NCI-H345 treated with DMSO at 0.1 percent for 48 hours (cell line): ENCODE data around the gene SUCLG1.

Source experiments
- DNase-seq: peaks from one replicate; lab custom pipeline; 2025; ENCODE audit not compliant: unreplicated experiment; lab: John Stamatoyannopoulos, UW

SUCLG1 gene

DNA sequence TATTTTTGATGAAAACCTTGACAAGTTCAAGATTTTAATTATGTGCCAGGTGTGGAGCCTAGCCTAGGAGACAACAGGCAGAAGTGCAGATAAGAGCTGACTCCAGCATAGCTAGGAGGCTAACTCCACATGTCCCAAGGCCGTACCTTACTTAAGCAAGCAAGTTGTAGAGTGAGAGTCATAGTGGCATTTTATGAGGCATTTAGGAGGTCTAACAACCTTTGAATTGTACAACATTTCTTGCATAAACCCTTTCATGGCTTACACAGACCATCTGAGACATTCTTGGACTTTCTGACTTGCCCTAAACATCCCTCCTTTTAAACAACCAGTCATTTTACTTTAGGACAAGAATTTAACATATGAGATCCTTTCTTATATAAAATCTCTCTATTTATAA is 8.3 kb upstream of the SUCLG1 start:
- no peak for DNase-seq

DNA sequence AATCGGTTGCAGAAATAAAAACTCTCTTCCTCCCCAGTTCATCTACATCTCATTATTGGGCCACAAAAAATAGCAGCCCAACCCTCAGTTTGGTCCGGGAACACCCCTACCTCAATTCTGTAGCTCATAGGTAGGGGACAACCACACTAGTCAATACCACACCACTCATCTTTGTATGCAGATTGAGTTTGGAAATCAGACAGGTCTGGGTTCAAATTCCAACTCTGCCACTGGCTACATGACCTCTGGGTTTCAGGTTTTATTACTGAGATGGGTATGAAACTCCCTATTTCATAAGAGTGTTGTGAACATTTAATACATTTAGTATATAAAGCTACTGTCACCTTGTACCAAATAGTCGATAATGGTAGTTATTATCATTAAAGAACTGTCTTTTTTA is 2.2 kb upstream of the SUCLG1 start:
- DNase-seq: no peak

DNA sequence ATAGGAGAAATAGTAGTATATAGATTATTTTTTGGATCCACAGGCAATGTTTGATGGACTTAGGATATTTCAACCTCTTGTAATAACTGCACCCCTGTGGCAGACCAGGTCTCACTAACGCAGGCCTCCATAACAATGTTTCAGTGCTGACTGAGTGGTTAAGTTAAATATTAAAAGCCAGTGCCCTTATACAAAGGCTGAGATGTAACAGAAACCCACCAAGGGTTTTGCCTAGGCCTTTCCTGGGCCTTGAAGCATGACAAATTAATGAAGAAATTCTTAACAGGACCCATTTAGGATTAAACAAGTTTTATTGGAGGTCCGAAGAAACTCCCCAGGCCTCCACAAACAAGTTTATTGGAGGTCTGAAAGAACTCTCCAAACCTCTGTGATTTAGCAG is 1.6 kb upstream of the SUCLG1 start:
- no peak for DNase-seq

DNA sequence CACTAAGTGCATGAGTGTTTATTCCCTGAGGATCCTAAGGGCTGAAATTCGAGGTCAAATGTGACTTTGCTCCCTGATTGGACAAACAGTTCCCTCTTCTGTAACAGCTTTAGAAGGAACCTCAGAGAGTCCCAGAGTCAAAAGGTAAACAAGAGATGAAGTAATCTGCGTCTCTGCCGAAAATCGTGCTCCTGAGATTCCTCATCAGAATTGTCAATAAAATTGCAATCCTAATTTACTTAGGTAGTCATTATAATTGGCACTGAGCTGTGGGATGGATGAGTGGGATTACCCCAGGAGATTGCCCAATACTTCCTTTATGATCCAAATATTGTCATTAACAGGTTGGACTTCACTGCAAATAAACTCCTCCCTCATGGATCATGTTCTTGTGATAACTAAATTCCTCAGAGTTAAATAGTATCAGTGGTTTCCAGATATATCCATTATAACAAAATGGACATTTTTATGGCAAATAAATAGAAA is 907 bp upstream of the SUCLG1 start:
- no peak for DNase-seq

DNA sequence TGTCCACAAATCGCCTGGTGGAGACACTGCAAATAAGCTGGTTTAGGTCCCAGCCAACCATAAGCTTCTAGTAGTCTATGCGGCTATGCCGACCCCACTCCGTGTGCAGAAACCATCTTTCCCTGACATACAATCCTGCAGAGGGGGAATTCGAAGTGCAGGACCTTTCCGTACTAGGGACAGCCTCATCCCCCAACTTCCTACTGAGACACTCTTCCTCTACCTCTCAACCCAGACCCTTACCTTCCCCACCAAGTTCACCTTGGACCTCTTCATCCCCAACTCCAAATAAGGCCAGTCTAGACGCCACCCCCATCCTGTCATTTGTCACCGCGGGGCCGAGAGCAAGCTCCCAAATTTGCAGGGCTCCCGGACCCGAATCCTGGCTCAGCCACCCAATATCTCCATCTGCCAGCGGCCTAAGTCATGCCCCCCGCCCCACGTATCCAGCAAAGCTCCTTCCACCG is 496 bp downstream of the SUCLG1 start:
- DNase-seq: no peak

DNA sequence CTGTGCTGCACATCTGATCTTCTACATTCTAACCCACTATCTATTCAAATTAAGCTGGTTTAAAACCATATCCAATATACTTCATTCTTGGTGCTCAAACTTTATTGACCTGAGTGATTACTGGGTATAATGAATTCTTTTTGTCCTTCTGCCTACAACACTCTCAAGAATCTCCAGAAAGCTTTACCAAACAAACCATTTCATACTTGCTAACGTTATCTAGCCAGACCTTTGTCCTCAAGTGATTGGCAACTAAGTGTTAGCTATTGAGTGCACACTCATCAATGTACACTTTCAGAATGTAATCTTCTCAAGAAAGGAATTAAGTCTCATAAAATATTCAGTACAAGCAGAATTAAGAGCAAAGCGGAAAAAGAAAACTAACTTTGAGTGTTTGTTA is 1.4 kb downstream of the SUCLG1 start:
- no peak for DNase-seq

DNA sequence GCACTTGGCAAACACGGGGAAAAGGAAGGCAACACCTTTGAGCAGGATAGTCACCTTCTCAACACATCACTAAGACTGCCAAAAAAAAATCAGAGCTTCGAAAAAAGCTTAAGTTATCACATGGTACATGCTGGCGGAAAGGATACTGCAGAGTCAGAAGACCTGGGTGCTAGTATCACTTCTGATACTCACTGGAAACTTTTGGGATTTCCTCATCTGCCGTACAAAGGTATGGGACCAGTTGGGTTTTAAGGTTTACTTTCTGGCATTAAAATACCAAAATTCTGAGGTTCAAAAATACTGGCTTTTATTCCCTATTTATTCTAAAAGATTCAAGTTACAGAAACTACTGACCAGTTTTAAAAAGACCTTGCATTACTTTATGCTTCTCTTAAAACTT is 2.9 kb downstream of the SUCLG1 start:
- no peak for DNase-seq

DNA sequence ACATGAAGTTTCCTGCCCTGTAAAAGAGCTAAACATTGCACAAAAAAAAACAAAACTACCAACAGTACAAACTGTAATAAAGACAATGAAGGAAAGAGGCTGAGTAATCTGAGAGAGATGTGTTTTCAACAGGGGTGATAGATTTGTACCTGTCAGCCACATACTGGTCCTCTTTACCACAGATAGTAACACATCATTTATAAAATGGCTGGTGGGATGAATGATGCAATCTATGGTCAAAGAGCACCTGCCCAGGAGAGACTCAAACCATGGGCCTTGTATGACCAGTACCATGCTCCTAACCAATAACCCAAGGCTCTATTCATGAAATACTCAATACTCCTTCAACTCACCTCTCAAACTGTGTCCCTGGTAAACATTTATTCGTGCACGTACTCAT is 4.5 kb downstream of the SUCLG1 start:
- DNase-seq: no peak

DNA sequence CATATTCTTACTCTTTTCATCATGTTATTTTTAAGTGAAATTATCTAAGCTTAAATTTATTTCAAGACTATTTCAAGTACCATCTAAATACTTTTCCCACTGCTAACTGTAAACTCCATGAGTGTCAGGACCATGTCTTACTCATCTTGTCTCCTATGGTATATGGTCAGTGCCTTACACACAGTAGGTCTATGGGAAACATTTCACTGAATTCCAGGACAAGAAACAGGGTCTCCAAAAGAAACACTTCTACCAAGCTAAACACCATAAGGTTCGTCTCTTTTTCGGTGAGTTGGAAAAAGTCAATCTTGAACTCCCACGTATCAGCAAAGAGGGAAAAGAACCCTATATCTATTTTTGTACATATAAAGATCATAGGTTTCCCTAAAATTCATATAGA is 6.5 kb downstream of the SUCLG1 start:
- DNase-seq: no peak

DNA sequence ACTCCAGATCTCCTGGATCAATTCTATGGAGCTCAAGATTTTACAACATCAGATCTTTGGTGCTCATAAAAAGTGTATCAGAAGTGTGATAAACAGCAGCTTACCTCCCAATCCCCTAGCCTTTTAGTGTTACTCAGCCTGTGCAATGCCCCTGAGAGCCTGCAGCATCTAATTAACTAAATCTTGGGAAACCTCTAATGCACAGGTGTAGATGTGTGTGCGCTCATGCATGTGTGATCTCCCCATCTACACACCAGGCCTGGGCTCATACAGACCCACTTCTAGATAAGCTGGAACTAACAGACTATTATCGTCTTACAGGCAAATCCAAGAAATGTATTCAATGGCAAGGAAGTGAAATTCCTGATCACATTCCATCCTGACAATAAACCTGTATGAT is 7.5 kb downstream of the SUCLG1 start:
- no peak for DNase-seq

DNA sequence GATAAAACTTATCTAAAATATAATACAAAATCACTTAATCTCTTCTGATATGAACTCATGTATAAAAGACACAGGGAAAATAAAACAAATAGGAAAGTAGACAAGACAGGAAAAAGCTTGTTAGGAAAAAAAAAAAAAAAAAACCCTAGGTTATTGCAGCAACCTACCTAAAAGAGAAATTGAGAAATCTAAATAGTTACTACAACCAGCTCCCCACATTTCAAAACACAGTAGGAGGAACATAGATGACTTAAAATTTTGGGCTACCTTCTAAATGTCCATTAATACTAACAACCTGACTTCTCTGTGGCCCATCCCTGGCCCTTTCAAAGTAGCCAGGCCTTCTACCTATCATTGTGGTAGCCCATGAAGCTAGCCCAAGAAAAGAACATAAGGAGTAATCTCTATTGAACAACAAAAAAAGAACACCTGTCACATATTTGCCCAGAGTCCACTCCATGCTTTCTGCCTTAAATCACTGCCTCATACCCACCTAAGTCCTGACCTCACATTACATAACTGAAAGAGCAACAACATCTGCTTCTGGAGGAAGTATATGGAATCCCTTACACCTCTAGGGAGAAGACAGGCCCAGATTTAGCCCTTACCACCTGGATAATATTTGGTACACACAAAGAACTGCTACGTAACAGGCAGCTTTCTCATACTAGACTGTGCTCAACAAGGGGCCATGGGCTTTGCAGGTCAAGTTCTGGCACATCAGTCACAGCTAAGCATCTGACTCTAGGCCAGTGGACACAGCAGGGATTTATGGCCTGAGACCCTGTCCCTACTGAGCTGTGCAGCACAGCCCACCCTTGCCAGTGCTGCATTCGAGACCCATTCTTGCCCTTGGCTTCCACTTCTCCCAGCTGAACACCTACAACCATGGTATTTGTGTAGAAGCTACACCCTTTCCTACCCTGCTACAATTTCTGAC is 8.5 kb downstream of the SUCLG1 start:
- DNase-seq: no peak

DNA sequence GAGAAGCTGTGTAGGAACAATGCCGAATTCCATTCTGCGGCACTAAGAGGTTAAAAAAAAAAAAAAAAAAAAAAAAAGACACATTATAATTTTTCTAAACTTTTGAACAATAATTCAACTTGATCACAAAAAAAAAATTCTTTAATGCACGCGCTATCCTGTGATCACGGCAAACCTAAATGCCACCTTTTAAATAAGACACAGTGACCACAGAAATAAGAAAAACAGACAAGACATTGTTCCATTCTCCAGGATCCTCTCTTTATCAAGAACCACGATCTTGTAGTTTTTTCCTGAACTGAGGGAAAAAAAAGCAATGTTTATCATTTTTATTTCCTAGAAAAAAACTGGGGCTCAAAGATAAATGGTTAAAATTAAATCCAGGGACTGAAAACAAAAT is 9.4 kb downstream of the SUCLG1 start:
- no peak for DNase-seq

DNA sequence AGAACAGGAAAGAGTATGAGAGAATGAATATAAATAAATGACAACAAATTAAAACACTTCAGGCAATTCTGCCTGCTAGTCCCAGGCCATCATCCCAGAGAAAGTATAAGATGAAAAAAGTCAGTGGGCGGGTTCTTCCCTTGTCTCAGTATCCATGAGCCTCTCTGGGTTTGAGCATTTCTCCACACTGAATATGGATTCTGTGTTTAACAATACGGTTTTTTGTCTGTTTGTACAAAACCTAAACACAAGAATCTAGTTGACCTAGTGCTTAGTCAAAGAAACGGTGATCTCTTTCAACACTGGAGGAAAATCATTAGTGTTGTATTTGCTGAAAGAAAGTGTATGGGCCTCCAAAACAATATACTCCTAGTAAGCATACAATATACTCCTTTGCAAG is 10.0 kb downstream of the SUCLG1 start:
- DNase-seq: no peak

DNA sequence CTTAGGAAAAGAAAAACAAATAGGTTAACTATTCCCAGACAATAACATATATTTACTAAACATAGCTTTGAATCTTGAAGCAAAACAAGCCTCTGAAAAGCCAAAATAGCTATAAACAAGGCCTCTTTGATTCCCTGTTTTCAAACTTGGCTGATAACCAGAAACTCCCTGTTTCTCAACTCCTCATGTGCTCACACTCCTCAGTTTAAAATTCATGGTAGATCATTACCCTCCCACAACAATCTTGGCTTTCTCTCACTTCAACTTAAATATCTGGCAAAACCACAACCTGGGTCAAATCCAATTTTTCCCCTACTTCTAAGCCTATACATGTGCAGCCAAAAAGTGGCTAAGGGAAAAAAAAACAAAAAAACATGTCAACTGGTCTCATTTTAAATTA is 15.6 kb downstream of the SUCLG1 start:
- no peak for DNase-seq

DNA sequence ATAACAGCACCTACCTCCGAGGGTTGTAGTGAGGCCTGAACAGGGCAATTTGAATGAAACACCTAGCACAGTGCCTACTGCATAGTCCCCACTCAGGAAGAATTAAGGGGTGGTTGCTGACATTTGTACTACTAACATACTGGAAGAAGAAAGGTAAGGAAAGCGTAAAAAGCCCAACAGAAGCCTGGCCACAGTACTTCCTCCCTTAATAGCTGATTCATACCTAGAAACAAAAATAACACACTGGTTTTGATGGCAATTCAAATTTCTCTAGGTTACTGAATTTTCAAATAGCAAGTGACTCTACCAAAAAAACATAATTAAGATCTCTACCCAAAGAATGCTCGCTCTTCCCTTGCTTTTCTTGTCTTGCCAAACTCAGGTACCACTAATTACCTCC is 16.2 kb downstream of the SUCLG1 start:
- DNase-seq: no peak

DNA sequence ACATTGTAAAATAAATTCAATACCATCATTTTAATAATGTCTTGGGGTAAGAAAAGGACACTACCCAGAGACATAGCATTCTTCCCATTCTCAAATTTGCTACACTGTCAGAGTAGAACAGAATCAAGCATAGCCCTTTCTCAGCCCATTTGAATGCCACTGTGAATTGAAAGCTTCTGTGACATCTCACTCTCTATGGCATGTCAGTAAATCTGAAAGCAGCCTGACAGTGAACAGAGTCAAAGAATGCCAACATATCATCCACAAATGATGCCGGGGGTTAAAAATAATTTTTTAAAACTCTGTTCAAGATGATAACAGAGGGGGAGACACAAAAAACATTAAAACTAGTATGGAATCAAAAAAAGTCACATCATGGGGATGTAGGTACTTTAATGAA is 17.6 kb downstream of the SUCLG1 start:
- no peak for DNase-seq

DNA sequence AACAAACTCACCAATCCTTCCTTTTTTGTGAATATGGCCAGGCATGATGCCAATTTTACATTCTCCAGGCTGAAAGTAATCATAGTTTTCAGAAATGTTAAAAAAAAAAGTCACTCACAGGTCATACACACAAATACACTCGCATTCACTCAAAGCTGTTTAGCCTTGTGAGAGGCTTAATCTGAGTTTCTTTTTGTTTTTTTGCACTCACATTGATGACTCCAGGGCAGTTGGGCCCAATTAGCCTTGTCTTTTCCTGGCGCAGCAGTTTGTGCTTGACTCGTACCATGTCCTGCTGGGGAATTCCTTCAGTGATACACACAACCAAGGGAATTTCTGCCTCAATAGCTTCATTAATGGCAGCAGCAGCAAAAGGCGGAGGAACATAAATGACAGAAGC is 18.0 kb downstream of the SUCLG1 start:
- DNase-seq: no peak

DNA sequence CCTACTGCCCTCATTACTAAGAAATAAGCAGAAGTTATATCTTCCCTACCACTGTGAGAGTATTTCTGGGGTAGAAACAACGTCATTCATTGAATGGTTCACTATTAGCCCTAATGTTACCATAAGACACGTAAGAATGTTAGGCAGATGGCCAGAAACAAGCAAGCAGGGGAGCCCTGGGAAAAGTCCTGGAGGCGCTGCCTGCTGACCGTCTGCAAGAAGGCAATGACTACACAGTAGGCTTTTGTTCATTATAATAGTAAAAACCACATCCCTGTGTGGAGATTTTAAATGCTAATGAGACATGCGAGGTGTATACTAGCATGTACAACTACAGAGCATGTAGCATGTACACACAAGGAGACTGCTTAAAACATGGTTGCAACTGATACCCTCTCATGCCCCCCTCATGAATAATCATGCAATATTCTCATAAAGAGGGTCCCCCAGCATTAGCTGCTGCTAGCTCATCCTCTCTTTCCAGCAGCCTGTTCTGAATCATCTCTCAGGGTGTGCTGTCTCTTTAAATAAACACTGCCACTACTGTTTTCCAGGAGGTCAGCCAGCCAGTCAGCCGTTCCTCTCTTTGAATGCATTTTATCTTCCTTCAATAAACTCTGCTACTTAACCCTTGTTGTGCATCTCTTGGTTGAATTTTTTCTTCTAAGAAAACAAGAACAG is 23.6 kb downstream of the SUCLG1 start:
- DNase-seq: no peak

DNA sequence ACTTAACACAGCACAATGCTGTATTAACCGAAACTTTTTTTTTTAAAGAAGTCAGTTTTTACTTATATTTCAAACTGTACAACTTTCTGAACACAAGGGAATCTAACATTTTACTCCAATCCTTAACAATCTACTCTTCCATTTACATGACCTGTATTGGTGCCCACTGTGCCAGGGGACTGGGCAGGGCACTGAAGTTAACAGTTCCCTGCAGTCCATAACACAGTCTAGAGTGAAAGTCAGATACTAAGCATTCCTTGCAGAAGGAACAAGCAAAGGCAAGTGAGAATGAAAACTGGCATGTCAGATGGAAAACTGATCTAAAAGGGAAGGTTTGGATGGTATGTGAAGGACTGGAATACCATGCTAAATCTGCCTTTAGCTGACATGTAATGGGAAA is 29.8 kb downstream of the SUCLG1 start:
- DNase-seq: no peak

DNA sequence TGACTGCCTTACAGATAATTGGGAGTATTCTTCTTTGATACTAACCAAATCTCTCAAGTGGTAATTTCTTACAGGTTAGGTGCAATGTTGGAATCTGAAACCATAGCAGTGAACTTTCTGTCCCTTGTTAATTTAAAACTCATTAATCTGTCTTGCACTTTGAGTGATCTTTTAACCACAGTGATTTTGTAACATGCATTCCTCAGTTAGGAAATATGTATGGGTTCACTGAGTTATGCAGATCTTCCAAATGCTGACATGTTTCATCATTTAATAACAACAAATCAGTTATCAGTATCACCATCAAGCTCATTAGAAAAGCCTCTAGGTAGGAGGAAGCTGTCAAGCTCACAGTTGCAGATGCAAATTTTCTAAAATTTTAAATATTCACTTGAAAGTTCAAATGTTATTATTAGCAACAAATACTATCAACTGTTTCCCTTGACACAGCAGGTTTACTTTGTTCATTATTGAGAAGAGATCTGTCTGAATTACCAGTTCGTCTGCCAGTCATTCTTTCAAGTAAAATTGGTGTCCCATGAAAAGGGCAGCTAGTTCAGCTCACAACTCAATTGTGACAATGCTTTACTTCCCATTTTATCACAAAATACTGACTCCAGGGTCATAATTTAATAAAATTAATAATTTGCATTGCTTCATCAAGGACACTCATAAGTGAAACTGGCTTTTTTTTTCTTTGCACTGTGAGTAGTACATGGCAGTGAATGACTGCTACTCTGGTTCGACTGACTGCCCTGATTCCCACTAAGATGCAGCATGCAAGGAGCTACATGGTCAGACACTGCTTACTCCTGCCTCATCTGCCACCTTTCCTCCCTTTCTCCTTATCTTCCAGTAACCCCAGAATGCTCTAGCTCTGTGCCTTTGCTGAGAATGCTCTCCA is 31.6 kb downstream of the SUCLG1 start:
- no peak for DNase-seq

DNA sequence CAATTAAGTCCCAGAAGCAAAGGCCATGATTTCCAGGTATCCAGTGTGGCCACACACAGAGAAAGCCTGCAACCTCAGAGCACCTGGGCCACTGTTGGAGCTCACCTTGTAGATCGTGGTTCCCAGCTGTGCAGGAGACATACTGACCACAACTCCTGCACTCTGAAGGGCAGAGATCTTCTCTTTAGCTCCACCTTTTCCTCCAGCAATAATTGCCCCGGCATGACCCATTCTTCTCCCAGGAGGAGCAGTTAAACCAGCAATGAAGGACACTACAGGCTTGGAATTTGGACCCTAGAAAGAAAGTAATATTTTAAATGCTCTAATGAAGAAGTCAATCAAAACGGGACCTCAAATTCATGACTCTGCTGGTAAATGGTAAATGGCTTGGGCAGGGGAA is 33.8 kb downstream of the SUCLG1 start:
- DNase-seq: no peak
